ENCODE measurements around the gene IFFO2. TPM values are rescaled to one million over a fixed set of nuclear protein-coding genes. Genes with fewer than 3 reads are reported as not detected.

Gene IFFO2
- total and polyA plus RNA-seq, 2 donors (not counting 3 experiments of a cell fraction or from before 2014, with no cell fraction given), result 31.1 to 31.3 TPM

- no peak overlapping the region for H3K4me2 ChIP-seq (ENCODE audit: insufficient read depth, low read length)
Observed at GRCh38 chr1:18948048-18948912, 8.2 kb downstream of the IFFO2 start.

More at GRCh38 chr1:18948048-18948912, 8.2 kb downstream of the IFFO2 start:
- Histone ChIP-seq H3K27ac (ENCODE audit: insufficient read depth, low read depth, low read length) (no peak overlapping the region), H2AFZ (ENCODE audit: low read depth, low read length) (no peak overlapping the region), H3K27me3 (ENCODE audit: control insufficient read depth in 2 of 2, insufficient read depth in 2 of 2, low read length in 2 of 2) (no peaks in the 10 kb centered on the region), H4K20me1 (replicated peaks; ENCODE audit: control insufficient read depth, extremely low read depth, insufficient read depth, low read length) (no peaks in the 10 kb centered on the region), H3K9me1 (replicated peaks; ENCODE audit: control insufficient read depth, extremely low read depth, insufficient read depth, low read length) (no peaks in the 10 kb centered on the region), H3K4me1 (ENCODE audit: control insufficient read depth, extremely low read depth, insufficient read depth, low read length) (peaks cover 44% of the 10 kb centered on the region), H3K36me3 (ENCODE audit: control insufficient read depth in 2 of 2, extremely low read depth in 1 of 2, insufficient read depth in 2 of 2, low read length in 2 of 2) (no peaks in the 10 kb centered on the region), H3K79me2 (ENCODE audit: control insufficient read depth, insufficient read depth, low read length) (peaks cover 98% of the 10 kb centered on the region), H3K9ac (replicated peaks; ENCODE audit: extremely low read depth, insufficient read depth, low read length) (no peak overlapping the region), H3K4me3 (replicated peaks in 1 of 3; ENCODE audit: insufficient read depth in 1 of 3, low read depth in 1 of 3, low read length in 3 of 3) (no peak overlapping the region), H3K9me3 (replicated peaks; ENCODE audit: control insufficient read depth, insufficient read depth, low read length) (no peaks in the 10 kb centered on the region)
- FAIRE-seq (no peak), DNase-seq (ENCODE audit: low read depth, low spot score) (no peak)
- TF ChIP-seq EZH2 (IDR thresholded peaks at IDR 0.05; ENCODE audit: borderline replicate concordance, low read depth, low read length, severe bottlenecking) (no peak), GATA2 (IDR thresholded peaks at IDR 0.05; ENCODE audit: insufficient read depth, insufficient read length, low read depth, low read length) (no peak), MAX (IDR thresholded peaks at IDR 0.05; ENCODE audit: insufficient read depth, insufficient read length) (no peak), FOS (IDR thresholded peaks at IDR 0.05; ENCODE audit: borderline replicate concordance, insufficient read depth, low read length) (no peak), JUN (IDR thresholded peaks at IDR 0.05; ENCODE audit: borderline replicate concordance, insufficient read depth, insufficient read length, low read depth) (no peak), POLR2A (IDR thresholded peaks at IDR 0.05; ENCODE audit: low read depth, low read length) (no peak), MYC (IDR thresholded peaks at IDR 0.05; ENCODE audit: low read depth, low read length) (no peak), POLR2AphosphoS5 (IDR thresholded peaks at IDR 0.05; ENCODE audit: insufficient read depth, low read depth, low read length) (no peak), CTCF (IDR thresholded peaks at IDR 0.05; ENCODE audit: extremely low read depth in 1 of 2, insufficient read depth in 1 of 2, low read depth in 1 of 2, low read length in 2 of 2) (no peak)
- CTCF ChIA-PET, result interaction anchor here (0.7 to 5.5 kb wide), 7 partner anchors 8 to 135 kb away, joined by 3 to 70 read pairs (median 5); no protein-coding TSS in a partner anchor
- POLR2A ChIA-PET, result no interaction called here
- BruUV-seq (replicated peaks), result no TSS peak
- intact Hi-C loops (cut with micrococcal nuclease) (no loop called here), dilution Hi-C loops (cut with MboI; ENCODE audit: extremely low pct_ligation_motif_present, low sequenced_read_pairs) (no loop called here)
